Subcutaneous adipose tissue (tissue), 4 donors: Measurements from ENCODE around the gene SHC1. TPM values are rescaled to one million over a fixed set of nuclear protein-coding genes. Genes with fewer than 3 reads are reported as not detected.

Source experiments
- CTCF ChIP-seq: fragments of 450-650 bp; IDR thresholded peaks from one replicate; pipeline ENCODE4 v1.5.1; 2016; ENCODE audit warnings: low read depth, mild to moderate bottlenecking, control low read depth, antibody characterized with exemption, moderate library complexity
- total RNA-seq, 4 donors: library from RNA; depleted of rRNA; stranded (reverse); fragments of >200 nt; gene quantifications; one replicate each; pipeline ENCODE4 v1.1.0, GENCODE V29; 2016

The SHC1 gene
- total RNA-seq, 4 donors from 2014 or later, result 87.1 to 171 (median 102) TPM

GRCh38 chr1:154982341-154982740 is 11.8 kb upstream of the SHC1 start:
- no peak for TF ChIP-seq CTCF

- no peak for TF ChIP-seq CTCF
Observed at GRCh38 chr1:154978360-154978759, 7.8 kb upstream of the SHC1 start.

GRCh38 chr1:154975409-154976059 is 5.0 kb upstream of the SHC1 start:
- TF ChIP-seq CTCF, result no peak

- TF ChIP-seq CTCF, result no peak
Observed at GRCh38 chr1:154974808-154975408, 4.4 kb upstream of the SHC1 start.

- no peak for TF ChIP-seq CTCF
Observed at GRCh38 chr1:154974102-154974807, 3.7 kb upstream of the SHC1 start, which contains the start of gene CKS1B. Gene CKS1B, plus strand, starts transcription at chr1:154974681. Its CDS starts 65 bp downstream, at chr1:154974746.

GRCh38 chr1:154973344-154974101 is 3.0 kb upstream of the SHC1 start:
- TF ChIP-seq CTCF, result no peak
